ENCODE measurements around the gene MCAM.
A peak's percentile ranks its signal among the peaks of the same experiment; 100 is the strongest.

MCAM gene

DNA sequence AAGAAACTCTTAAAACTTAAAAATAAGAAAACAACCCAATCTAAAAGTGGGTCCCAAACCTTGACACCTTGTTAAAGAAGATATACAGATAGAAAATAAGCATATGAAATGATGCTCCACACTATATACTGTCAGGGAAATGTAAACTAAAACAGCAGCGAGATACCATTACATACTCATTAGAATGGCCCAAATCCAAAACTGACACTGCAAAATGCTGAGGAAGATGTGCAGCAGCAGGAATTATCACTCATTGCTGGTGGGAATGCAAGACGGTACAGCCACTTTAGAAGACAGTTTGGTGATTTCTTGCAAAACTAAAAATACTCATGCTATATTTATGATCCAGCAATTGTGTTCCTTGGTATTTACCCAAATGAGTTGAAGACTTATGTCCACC, 12.4 kb upstream of the MCAM start:
- no peak for DNase-seq

DNA sequence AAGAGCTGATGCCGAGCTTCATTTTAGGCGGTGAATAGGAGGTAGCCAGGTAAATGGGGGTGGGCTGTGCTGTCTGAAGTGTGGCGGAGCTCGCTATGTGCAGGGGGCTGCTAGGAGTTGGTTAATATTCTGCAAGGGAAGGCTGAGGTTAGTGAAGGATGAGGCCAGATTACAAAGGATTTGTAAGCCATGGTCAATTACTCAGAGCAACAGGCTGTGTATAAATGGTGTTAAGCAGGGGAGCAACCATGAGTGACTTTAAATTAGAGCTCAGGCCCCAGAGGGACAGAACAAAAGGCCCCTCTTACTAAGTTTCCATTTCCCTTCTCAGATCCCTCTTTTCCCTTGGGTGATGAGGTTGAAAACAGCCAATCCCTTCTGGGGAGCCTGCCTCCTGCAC, 7.3 kb upstream of the MCAM start:
- DNase-seq: no peak

DNA sequence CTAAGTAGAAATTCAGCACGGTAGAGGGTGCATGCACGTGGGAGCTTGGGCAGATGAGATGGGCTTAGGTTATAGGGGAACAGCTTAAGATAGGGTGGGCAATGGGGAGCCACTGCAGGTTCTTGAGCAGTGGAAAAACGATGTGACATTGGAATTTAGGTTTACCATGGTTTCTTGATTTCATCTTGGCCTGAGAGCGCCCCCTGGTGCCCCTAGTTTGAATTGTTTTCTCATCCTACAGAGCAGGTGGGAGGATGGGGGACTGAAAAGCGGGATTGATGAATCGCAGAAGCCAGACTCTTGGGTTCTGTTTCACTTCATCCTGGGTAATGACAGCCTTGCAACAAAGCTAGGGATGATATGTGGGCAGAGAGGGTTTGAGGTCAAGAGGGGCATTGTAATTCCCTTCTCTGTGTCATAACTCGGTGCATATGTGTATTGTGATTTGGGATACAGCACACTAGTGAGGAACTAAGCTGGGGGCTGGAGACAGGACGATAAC, 6.7 kb upstream of the MCAM start:
- peak; percentile 83 to 87 for DNase-seq

DNA sequence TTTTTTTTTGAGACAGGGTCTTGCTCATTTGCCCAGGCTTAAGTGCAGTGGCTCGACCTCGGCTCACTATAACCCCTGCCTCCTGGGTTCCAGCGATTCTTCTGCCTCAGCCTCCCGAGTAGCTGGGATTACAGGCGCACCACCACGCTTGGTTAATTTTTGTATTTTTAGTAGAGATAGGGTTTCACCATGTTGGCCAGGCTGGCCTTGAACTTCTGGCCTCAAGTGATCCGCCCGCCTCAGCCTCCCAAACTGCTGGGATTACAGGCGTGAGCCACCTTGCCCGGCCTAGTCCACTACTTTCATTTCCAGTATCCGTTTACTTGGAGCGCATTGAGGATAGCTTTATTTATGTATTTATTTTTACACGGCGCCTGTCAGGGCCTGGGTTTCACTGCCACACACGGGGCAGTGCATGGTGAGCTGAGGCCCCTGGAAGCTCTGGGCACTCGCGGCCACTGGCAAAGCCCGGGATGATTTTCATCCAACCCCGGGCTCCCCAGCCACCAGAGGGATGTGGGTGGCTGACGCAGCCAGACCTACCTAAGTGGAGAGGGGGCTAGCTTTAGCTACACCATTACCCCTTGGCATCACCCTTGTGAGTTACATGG, 6.1 kb upstream of the MCAM start:
- DNase-seq: no peak

DNA sequence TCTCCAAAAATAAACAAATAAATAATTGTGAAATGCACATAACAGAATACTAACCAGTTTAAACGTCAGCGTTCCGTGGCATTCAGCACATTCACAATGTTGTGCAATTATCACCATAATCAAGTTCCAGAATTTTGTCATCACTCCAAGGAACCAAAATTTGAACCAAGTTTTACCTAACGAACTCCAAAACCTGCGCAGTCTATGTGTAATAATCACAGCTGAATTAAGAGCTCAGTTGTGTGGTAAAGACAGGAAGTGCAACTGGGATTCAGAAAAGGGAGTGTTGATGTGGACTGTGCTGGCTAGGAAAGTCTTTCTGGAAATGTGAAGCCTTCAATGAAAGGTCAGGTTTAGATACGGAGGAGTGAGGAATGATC, 5.4 kb upstream of the MCAM start:
- DNase-seq: no peak

DNA sequence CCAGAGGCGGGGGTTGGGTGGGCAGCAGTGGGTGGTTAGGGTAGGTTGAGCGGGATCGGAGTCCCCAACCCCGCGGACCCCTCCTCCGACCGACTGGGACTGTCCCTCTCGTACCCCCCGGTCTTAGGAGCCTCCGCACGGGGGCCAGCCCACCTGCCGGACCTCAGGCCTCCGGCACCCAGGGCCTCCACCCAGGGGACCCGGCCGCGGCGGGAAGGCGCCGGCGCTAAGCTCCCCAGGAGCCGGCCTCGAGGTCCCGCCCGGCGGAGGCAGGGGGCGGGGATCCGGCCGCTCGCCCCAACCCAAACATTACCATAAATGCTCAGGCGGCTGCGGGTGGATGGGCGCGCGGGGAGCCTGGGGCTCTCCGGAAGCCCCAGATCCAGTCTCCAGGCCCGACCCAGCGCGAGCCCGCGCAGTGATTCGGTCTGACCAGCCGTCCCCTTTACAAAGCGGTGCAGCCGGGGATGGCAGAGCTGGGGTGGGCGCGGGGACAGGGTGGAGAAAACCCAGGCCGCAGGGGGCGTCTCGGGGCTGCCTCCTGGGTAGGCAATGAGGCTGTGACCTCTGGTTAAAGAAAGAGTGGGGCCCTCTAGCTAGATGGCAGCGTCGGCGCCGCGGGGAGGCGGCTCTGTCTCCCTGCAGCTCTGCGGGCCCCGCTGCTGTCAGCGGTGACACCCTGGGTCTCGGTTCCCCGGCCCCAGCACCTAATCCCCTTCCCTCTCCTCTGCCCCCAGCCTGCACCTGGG, 4.0 kb upstream of the MCAM start:
- DNase-seq: peak in 1 of 2 donors; percentile 56

DNA sequence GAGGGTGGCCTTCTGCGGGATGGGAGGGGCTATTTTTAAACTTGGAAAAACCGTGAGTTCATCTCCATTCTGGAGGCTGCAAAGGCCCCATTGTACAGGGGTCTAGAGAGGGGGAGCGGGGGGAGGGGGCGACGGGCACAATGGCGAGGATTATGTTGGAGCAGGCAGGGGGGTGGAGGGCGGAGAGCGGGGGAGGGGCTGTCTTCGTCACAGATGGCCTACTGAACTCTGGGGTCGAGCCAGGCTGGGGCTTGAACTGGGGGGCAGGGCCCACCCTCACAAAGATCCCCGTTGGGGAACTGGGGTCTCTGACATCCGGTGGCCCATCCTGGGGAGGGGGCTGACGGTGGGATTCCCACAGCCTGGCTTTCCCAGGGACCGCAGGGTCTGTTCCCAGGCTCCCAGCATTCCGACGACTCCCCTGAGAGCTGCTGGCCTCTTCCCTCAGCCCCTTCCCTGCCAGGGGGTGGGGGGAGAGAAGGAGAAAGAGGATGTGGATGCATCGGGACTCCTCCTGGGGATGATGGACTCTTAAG, 3.4 kb upstream of the MCAM start:
- DNase-seq: no peak

DNA sequence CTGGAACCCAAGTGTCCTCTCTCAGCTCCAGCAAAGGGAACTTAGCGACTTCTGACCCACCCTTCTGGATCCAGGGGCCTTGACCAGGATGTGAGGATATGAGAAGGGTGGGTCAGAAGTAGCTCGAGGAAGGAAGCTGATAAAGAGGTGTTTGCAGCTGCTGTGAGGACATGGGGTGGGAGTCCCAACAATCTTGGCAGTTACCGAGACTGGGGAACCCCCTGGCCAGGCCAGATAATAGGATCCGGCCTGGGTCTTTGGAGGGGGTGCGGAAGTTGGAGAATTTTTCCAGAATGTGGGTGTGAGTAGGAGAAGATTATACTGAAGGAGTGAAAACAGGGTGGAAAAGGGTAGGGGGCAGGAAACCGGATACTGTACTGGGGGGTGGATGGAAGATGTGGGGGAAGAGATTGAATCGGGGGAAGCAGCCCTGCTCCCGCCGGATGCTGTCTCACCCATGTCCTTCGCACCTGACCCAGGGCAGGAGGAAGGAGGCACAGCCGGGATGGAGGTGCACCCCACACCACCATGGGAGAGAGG, 2.8 kb upstream of the MCAM start:
- no peak for DNase-seq

DNA sequence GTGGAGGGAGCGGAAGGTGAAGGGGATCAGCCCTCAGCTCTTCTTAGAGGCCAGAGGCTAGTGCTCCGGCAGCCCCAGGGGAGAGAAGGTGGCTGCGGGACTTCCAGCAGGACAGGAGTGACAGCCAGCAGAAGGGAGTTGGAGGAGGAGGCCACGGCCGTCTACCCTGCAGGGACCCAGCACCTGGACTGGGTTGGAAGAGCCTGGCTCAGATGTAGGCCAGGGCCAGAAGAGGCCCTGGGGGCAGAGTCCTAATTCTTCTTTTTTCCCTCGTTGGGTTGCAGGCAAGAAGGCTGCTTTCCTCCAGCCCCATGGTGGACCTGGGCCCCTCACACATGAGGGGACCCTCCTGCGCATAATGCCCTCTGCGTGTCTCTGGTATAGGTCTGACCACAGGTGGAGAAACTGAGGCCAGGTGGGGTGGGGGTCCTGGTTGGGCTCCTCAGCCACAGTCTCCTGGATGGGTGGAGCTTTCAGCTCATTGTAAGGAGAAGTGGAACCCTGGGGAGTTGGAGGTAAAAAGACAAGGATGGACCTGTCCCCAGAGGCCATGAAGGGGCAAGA, 2.3 kb upstream of the MCAM start:
- DNase-seq: no peak

DNA sequence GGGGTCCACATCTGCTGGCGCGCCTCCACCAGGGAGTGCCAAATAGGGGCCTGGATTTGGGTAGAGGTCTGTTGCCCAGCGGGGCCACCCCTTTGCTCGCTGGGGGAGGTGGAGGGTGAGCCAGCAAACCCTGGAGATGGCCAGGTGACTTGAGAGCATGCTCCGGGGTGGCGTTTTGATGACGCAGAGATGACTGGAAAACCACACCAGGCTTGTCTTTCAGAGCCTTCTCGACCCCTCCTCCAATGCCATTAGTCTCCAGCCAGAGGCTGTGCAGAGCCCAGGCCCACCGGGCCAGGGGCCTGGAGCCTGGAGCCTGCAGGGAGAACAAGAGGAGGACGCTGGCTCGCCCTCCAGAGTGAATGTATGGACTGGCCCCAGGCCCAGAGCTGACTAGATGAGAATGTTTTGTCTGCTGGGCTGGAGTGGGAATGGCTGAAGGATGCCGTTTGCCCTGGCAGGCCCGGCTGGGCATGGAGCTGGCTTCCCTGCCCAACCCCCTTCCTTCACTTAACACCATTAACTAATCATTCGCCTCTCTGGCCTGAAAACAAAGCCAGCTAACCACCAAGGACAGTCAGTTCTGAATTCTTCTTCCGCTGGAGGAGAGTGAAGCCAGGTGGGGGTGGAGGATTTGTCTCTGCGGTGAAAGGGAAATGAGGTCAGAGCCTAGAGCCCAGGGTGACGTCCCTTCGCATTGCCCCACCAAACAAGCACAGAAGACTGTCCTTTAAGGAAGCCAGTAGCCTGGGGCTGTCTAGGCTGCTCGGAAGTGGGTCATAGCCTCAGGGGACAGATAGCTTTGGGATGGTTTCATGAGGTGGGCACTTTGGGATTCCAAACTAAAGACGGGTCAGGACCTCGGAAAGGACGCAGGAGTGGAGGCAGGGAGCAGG, 1.6 kb upstream of the MCAM start:
- DNase-seq: no peak

DNA sequence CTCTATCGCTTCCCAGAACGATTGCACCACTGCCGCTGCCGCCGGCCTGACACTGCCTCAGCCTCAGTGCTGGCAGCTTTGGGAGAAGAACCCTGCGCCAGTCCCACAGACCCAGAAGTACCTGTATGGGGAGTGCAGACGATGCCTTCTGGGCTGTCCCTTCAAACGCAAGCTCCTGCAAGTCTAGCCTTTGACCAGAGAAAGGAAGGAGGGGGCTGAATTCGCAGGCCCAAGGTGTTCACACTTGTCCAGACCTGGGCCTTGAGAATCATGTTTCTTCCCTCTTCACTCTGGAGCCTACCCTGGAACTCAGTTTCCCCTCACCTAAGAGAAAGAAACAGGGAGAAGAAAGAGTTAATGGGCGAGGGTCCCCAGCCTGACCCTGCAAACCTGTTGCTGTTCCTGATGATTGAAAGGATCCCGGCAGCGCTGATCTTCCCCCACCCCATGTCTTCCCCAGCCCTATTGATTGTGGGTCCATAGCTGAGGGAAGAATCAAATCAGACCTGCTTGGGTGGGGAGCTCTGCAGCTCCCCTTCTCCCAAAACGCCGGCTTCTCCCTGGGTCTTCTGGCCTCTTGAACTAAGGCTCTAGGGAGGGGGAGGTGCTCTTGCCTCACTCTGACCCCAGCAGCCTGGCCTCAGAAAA, 786 bp upstream of the MCAM start:
- DNase-seq: no peak

DNA sequence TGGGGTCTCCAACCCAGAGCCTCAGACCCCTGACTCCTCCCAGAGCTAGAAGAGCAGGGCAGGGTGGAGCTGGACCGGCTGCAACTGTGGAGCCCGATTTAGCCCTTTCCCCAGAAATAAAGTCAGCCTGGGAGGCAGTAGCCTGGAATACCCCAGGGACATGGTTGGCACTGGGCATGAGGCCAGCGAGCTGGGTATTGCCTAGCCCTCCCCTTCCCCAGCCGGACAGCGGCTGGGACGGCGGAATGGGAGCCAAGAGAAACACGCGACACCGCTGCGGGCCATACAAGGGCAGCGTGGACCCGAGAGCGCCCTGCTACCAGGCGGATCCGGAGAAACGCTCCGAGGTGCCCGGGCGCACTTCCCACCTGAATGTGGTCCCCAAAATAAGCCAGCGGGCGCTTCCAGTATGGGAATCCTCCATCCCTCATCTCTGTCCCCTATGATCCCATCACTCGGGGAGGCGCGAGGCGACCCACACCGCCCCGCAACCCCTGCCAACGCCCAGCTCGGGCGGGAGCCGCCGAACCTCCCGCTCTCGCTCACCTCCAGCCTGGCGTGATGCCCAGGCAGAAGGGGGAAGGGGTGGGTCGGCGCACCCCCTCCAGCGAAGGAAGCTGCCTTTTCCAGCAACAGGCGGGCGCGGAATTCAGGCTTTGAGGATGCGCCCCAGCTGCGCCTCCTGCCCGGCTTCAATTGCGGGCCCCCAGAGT, 758 bp downstream of the MCAM start:
- no peak for DNase-seq

DNA sequence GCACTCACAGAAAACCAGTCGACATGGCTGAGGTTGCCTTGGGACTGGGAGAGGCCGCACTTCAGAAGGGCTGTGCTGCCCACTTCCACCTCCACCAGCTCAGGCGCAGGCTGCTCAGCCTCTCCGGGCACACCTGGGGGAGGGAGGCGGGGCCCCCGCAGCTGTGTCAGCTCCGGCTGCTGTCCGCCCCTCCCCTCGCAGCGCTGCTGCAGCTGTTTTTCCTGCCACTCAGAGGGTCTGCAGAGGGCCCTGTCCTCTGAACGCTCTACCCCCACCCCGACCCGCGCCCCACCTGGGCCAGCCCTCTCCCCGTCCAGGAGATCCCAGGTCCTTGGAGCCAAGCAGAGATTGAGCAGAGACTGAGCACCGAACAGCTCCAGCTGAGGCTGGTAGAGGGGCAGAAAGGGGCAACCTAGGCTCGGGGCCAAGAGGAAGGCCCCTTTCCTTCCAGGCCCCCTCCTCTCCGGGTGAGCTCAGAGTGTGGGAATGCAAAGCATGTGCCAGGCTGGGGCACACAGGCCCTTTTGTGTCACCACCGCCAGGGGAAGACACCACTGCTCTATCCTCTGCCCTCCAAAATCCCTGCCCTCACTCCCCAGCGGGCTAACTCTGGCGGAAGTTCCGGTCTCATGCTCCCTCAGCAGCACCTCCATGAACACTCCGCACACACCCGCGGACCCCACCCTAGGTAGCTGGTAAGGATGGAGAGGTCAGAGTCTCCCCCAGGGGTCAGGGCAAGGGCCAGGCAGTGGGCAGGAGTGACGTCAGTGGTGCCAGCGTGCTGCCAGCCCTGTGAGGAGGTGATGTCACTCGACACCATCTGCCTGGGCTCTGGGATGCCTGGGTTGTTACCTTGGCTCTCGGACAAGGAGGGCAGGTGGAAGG, 1.6 kb downstream of the MCAM start:
- no peak for DNase-seq

DNA sequence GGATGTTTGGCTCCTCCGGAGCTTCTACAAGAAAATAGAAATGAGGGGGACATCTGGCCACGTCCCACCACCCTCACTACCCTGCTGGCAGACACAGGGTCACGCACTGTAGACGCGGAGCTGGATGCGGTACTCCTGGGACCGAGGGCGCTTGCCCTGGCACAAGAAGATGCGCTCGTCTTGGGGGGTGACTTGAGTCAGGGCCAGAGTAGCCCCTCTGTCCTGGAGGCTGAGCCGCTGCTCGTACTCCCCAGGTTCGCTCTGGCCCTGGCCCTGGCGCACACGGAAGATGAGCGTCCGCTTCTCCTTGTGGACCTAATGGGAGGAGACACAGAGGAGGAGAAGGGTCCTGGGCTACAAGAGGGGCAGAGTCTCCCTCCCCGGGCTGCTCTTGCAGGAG, 2.2 kb downstream of the MCAM start:
- DNase-seq: no peak

DNA sequence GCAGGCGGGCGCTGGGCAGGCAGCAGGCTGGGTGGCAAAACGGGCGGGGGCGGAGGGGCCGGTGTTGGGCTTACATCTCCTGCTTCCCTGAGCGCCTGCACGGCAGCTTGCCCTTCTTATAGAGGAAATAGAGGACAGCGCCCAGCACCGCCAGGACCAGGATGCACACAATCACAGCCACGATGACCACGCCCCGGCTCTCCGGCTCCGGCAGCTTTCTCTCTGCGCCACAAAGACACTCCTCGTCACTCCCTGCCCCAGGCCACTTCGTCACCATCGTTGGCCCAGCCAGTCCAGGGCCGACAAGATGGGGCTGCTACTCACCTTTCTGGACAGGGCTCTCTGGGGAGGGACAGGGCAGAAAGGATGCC, 6.3 kb downstream of the MCAM start:
- DNase-seq: no peak

DNA sequence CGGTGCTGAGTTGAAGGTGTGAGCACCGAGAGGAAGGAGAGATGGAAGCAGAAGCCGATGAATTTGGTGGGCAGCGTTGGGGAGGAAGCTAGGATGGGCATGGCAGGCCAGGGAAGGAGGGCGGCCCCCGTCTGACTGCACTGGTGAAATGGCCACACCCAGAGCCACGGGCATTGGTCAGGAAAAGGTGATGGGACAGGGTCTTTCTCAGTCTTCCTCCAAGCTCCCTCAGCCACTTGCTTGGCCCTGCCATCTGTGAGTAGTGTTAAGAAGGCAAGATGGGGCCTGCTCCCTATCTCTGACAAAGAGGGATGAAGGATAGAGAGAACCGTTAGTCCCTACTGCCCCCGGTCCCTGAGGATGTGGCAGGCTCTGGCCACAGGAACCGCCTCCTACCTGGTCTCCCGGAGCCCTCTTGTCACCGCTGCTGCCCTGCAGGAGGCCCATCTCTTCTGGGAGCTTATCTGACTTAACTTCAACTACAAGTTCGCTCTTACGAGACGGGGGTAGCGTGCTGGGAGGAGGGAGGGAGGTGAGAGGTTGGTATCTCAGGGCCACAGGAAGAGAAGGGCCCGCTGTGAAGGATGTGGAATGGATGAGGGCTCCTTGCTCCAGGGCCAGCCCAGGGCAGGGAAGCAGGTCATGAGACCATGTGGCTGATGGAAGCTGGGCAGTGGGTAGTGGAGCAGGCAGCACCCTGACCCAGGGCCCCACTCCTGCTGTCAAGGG, 6.8 kb downstream of the MCAM start:
- DNase-seq: no peak

DNA sequence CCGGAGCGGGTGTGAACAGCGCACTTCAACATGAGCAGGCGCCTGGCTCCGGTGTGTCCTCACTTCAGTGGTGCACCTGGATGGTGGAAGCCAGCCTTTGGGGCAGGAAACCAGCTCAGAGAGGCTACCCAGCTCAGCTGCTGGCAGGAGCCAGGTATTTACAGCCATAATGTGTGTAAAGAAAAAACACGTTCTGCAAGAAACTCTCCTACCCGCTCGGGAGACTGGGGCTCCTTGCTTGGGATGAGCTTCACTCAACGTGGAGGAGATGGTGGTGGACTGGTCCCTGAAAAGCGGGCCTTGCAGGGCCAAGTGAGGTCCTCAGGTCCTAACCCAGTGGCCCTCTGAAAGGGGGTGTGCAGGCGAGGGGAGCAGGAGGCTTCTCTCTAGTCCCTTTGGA, 7.5 kb downstream of the MCAM start:
- DNase-seq: no peak

DNA sequence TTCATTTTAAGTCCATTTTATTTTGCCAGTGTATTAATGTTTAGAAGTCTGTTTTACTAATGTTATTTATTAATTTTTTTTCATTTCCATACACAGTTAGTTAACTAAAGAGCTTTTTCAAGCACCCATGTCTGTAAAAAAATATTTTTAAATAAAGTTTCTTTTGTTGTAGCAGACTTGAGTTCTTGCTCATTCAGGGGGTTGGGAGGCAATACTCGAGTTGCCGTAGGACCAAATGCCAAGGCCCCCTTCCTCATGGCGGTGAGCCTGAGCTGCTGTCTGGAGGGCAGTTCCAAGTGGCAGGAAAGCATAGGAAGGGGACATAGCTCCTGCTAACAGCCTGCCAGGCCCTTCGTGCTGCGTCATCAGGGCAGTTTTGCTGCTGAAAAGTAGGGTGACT, 9.0 kb downstream of the MCAM start:
- DNase-seq: no peak

DNA sequence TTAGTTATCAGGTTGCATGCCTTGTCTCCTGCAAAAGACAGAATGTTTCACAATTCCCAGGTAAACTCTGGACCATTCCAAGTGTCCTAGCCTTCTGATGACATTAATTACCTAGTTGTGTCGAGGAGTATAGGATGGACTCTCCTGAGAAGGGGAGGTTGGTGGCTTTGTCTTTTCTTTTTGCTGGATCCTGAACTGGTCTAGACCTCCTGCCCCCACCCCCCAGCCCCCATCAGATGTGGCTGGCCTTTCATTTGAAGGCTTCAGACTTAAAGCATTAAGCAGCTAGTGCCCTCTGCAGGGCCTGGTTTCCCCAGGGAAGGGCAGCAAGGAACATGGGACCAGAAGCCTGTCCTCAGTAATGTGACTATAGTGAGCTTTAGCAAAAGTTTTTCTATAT, 9.7 kb downstream of the MCAM start:
- no peak for DNase-seq

DNA sequence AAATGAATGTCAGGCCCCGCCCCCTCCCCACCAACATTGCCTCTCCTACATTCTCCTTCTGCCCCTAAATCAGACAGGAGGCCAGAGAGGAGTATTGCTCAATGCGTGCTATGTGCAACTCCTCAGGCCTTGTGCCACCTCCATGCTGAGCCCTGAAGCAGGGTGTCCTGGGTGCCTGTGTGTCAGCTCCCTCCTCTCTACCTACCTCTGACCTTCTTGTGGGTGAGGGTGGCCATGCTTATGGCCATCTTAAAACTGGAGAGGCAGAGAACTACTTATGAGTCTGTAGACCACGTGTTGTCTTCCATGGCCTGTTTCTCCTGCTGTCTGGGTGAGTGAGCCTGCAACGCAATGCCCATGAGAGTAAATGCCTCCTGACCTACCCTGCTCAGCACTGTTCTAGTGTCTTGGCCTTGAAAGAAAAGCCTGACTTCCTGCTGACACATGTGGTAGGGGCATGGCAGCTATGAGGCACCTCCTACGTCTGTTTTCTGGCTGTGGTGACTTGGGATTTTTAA, 10.5 kb downstream of the MCAM start:
- DNase-seq: no peak

All from stimulated activated CD4-positive, alpha-beta T cell treated with anti-CD3 and anti-CD28 coated beads, Interleukin-2, amount 100 ng/mL, for 48 hours (primary cell).